CD4-positive, alpha-beta T cell treated with Interleukin-15 for 4 hours (primary cell): Measurements from ENCODE around the gene PXK.
"Not testable (repeated sequence)": the region's sequence is repeated elsewhere in the genome, so short reads cannot be mapped to it uniquely, and the experiment has no call there.

ENCODE experiments used
- DNase-seq: peaks from one replicate; pipeline ENCODE4 v3.0.0-alpha.2; 2020; ENCODE audit warnings: low spot score

PXK gene

GRCh38 chr3:58419780-58420507 is 87.3 kb downstream of the PXK start:
- DNase-seq, result no peak

- DNase-seq, result no peak
These were observed 88.3 kb downstream of the PXK start for GRCh38 chr3:58421004-58421403.

GRCh38 chr3:58422756-58423325 is 90.1 kb downstream of the PXK start:
- no peak for DNase-seq

- DNase-seq, result no peak
These were observed 91.9 kb downstream of the PXK start for GRCh38 chr3:58424613-58425012.

GRCh38 chr3:58425782-58426181 is 93.1 kb downstream of the PXK start:
- no peak for DNase-seq

- no peak for DNase-seq
These were observed 95.1 kb downstream of the PXK start for GRCh38 chr3:58427661-58428361.

- no peak for DNase-seq
These were observed 97.0 kb downstream of the PXK start for GRCh38 chr3:58429657-58430056.

GRCh38 chr3:58432905-58433304 is 100.2 kb downstream of the PXK start:
- no peak for DNase-seq

GRCh38 chr3:58433400-58434167 is 100.9 kb downstream of the PXK start, which contains the start of gene PDHB:
TSS of gene PDHB (minus strand) at chr3:58433832. CDS start at chr3:58433809, 23 bp downstream.
- peak; percentile 88 for DNase-seq

- no peak for DNase-seq
These were observed 101.4 kb downstream of the PXK start for GRCh38 chr3:58434168-58434504.

GRCh38 chr3:58434511-58434910 is 101.8 kb downstream of the PXK start:
- no peak for DNase-seq

- no peak for DNase-seq
These were observed 102.3 kb downstream of the PXK start for GRCh38 chr3:58434990-58435389.

- not testable (repeated sequence) for DNase-seq
These were observed 104.6 kb downstream of the PXK start for GRCh38 chr3:58437276-58437675.

- DNase-seq, result not testable (repeated sequence)
These were observed 108.3 kb downstream of the PXK start for GRCh38 chr3:58440996-58441355.

- no peak for DNase-seq
These were observed 109.1 kb downstream of the PXK start for GRCh38 chr3:58441514-58442450.

- DNase-seq, result no peak
These were observed 119.5 kb downstream of the PXK start for GRCh38 chr3:58452176-58452575.

- DNase-seq, result no peak
These were observed 126.5 kb downstream of the PXK start for GRCh38 chr3:58459160-58459559.

GRCh38 chr3:58462829-58463180 is 130.1 kb downstream of the PXK start:
- DNase-seq, result no peak

- peak; percentile 79 for DNase-seq
These were observed 130.7 kb downstream of the PXK start for GRCh38 chr3:58463181-58463941.

- no peak for DNase-seq
These were observed 131.2 kb downstream of the PXK start for GRCh38 chr3:58463942-58464271.

GRCh38 chr3:58464866-58465265 is 132.2 kb downstream of the PXK start:
- DNase-seq, result no peak
